SK-N-SH treated with all-trans-retinoic acid at 6 μM for 48 hours (cell line): Measurements from ENCODE around the gene ZFAND3.

Source experiments
- ATAC-seq: fragments of 200-7000 bp; cut with Tn5 transposase; 3 replicates; pipeline ENCODE4 v1.9.1; 2020; ENCODE audit warnings: mild to moderate bottlenecking, moderate library complexity
- ARNTL ChIP-seq: fragments of 450-650 bp; formaldehyde crosslinking; IDR thresholded peaks from 2 replicates; pipeline ENCODE4 v1.5.0; 2020; ENCODE audit warnings: low read depth, mild to moderate bottlenecking, moderate library complexity, borderline replicate concordance
- BACH2 ChIP-seq: fragments of 250-450 bp; sonication (Bioruptor Pico); IDR thresholded peaks from 2 replicates; pipeline ENCODE4 v1.9.0; 2021; ENCODE audit warnings: mild to moderate bottlenecking, borderline replicate concordance
- CREB5 ChIP-seq: fragments of 250-450 bp; sonication (Bioruptor Pico); IDR thresholded peaks from 2 replicates; pipeline ENCODE4 v1.5.1; 2020; ENCODE audit warnings: low read depth, mild to moderate bottlenecking, moderate library complexity
- CSDC2 ChIP-seq: fragments of 250-450 bp; sonication (Bioruptor Pico); IDR thresholded peaks from 2 replicates; pipeline ENCODE4 v1.5.0; 2020; ENCODE audit warnings: mild to moderate bottlenecking, moderate library complexity
- CSRNP3 ChIP-seq: fragments of 250-450 bp; sonication (Bioruptor Pico); IDR thresholded peaks from 2 replicates; pipeline ENCODE4 v1.5.1; 2021; ENCODE audit warnings: mild to moderate bottlenecking, moderate library complexity
- ESRRG ChIP-seq: fragments of 250-450 bp; sonication (Bioruptor Pico); IDR thresholded peaks from 2 replicates; pipeline ENCODE4 v1.6.1; 2021; ENCODE audit warnings: mild to moderate bottlenecking
- GLIS3 ChIP-seq: fragments of 250-450 bp; sonication (Bioruptor Pico); IDR thresholded peaks from 2 replicates; pipeline ENCODE4 v1.5.0; 2020; ENCODE audit warnings: mild to moderate bottlenecking, moderate library complexity
- OSR1 ChIP-seq: fragments of 250-450 bp; sonication (Bioruptor Pico); IDR thresholded peaks from 2 replicates; pipeline ENCODE4 v1.8.0; 2022; ENCODE audit warnings: moderate library complexity, mild to moderate bottlenecking, inconsistent platforms
- PATZ1 ChIP-seq: fragments of 250-450 bp; sonication (Bioruptor Pico); IDR thresholded peaks from 2 replicates; pipeline ENCODE4 v1.8.0; 2020; ENCODE audit warnings: mild to moderate bottlenecking, moderate library complexity, borderline replicate concordance
- PPARA ChIP-seq: fragments of 250-450 bp; sonication (Bioruptor Pico); IDR thresholded peaks from 2 replicates; pipeline ENCODE4 v1.5.0; 2020; ENCODE audit warnings: mild to moderate bottlenecking, borderline replicate concordance
- RARB ChIP-seq: fragments of 250-450 bp; sonication (Bioruptor Pico); IDR thresholded peaks from 2 replicates; pipeline ENCODE4 v1.8.0; 2021; ENCODE audit warnings: mild to moderate bottlenecking, moderate library complexity
- SNAI2 ChIP-seq: fragments of 250-450 bp; sonication (Bioruptor Pico); IDR thresholded peaks from 2 replicates; pipeline ENCODE4 v1.5.0; 2020; ENCODE audit warnings: mild to moderate bottlenecking, moderate library complexity
- TCF4 ChIP-seq: fragments of 250-450 bp; sonication (Bioruptor Pico); IDR thresholded peaks from 2 replicates; pipeline ENCODE4 v1.8.0; 2021; ENCODE audit warnings: mild to moderate bottlenecking, moderate library complexity, borderline replicate concordance
- TOX ChIP-seq: fragments of 250-450 bp; sonication (Bioruptor Pico); IDR thresholded peaks from 2 replicates; pipeline ENCODE4 v1.8.0; 2021; ENCODE audit warnings: mild to moderate bottlenecking, moderate library complexity, borderline replicate concordance
- TSHZ2 ChIP-seq: fragments of 250-450 bp; sonication (Bioruptor Pico); IDR thresholded peaks from 2 replicates; pipeline ENCODE4 v1.5.0; 2020; ENCODE audit warnings: mild to moderate bottlenecking, moderate library complexity
- ZC3H10 ChIP-seq: fragments of 250-450 bp; sonication (Bioruptor Pico); IDR thresholded peaks from 2 replicates; pipeline ENCODE4 v1.5.1; 2021; ENCODE audit warnings: mild to moderate bottlenecking, moderate library complexity
- ZFP3 ChIP-seq: fragments of 250-450 bp; sonication (Bioruptor Pico); IDR thresholded peaks from 2 replicates; pipeline ENCODE4 v1.5.0; 2020; ENCODE audit warnings: mild to moderate bottlenecking, moderate library complexity
- ZFP30 ChIP-seq: fragments of 450-650 bp; formaldehyde crosslinking; IDR thresholded peaks from 2 replicates; pipeline ENCODE4 v1.5.0; 2022; ENCODE audit warnings: mild to moderate bottlenecking, moderate library complexity
- ZNF565 ChIP-seq: fragments of 450-650 bp; formaldehyde crosslinking; conservative IDR thresholded peaks from 2 replicates; pipeline ENCODE4 v1.5.0; 2020; ENCODE audit warnings: low read depth, mild to moderate bottlenecking, moderate library complexity
- ZNF70 ChIP-seq: fragments of 450-650 bp; formaldehyde crosslinking; IDR thresholded peaks from 2 replicates; pipeline ENCODE4 v1.5.0; 2020; ENCODE audit warnings: mild to moderate bottlenecking, moderate library complexity
- ZNF8 ChIP-seq: fragments of 450-650 bp; formaldehyde crosslinking; IDR thresholded peaks from 2 replicates; pipeline ENCODE4 v1.5.0; 2020; ENCODE audit warnings: mild to moderate bottlenecking, moderate library complexity
- TF ChIP-seq, protein P1 (sequence below): fragments of 250-450 bp; sonication (Bioruptor Pico); IDR thresholded peaks from 2 replicates; pipeline ENCODE4 v1.8.0; 2021; ENCODE audit warnings: low read depth, mild to moderate bottlenecking, moderate library complexity, borderline replicate concordance

The ZFAND3 gene

GRCh38 chr6:38030380-38030779, 210.9 kb downstream of the ZFAND3 start:
- TF ChIP-seq CSDC2 (CRISPR knock-in tag) (no peak), ZC3H10 (CRISPR knock-in tag) (no peak), ARNTL (no peak), ZNF70 (no peak), GLIS3 (no peak), ZFP30 (CRISPR knock-in tag) (no peak), PATZ1 (CRISPR knock-in tag) (no peak), BACH2 (CRISPR knock-in tag) (no peak), ZNF8 (no peak), CSRNP3 (no peak)
- ATAC-seq: no peak

DNA sequence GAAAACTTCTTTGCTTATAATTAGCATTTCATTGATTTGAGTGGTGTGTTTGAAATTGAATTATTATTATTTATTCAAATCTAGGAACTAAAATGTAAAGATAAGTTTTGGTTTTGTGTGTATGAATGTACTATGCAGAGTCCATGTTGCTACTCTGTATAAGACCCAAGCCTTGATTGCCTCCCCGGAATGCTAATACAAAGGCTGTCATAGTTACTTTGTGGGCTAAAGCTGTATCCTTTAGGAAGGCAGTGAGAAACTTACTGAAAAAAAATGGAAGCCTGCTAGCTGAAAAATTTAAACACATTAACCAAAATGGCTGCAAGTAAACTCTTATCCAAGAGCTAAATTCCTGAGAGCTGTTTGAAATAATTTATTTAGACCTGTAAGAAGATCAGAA, 213.3 kb downstream of the ZFAND3 start:
- ATAC-seq: no peak
- TF ChIP-seq ZNF565 (CRISPR knock-in tag): no peak
- no peak for TF ChIP-seq TSHZ2 (CRISPR knock-in tag)

- ATAC-seq: no peak; the same call in 2 of the 3 replicates
- TF ChIP-seq ZC3H10 (CRISPR knock-in tag) (no peak), SNAI2 (CRISPR knock-in tag) (no peak), CREB5 (no peak), ZNF565 (CRISPR knock-in tag) (no peak), RARB (no peak), ZFP30 (CRISPR knock-in tag) (no peak), OSR1 (CRISPR knock-in tag) (no peak)
- TF ChIP-seq, all 23 proteins: peak for 0
Observed at GRCh38 chr6:38033442-38033982, 214.0 kb downstream of the ZFAND3 start.

- peak; percentile 66 for ATAC-seq
- no peak for TF ChIP-seq CSDC2 (CRISPR knock-in tag)
- TF ChIP-seq TOX (CRISPR knock-in tag): no peak
- no peak for TF ChIP-seq ESRRG (CRISPR knock-in tag)
- no peak for TF ChIP-seq ZFP3
- TF ChIP-seq TCF4 (CRISPR knock-in tag): no peak
- no peak for TF ChIP-seq PPARA (CRISPR knock-in tag)
- no peak for TF ChIP-seq RARB
- no peak for TF ChIP-seq BACH2 (CRISPR knock-in tag)
- TF ChIP-seq SNAI2 (CRISPR knock-in tag): no peak
- TF ChIP-seq ZNF565 (CRISPR knock-in tag): no peak
- no peak for TF ChIP-seq ZFP30 (CRISPR knock-in tag)
- TF ChIP-seq CREB5: no peak
- no peak for TF ChIP-seq ZNF8
- TF ChIP-seq, protein P1, sequence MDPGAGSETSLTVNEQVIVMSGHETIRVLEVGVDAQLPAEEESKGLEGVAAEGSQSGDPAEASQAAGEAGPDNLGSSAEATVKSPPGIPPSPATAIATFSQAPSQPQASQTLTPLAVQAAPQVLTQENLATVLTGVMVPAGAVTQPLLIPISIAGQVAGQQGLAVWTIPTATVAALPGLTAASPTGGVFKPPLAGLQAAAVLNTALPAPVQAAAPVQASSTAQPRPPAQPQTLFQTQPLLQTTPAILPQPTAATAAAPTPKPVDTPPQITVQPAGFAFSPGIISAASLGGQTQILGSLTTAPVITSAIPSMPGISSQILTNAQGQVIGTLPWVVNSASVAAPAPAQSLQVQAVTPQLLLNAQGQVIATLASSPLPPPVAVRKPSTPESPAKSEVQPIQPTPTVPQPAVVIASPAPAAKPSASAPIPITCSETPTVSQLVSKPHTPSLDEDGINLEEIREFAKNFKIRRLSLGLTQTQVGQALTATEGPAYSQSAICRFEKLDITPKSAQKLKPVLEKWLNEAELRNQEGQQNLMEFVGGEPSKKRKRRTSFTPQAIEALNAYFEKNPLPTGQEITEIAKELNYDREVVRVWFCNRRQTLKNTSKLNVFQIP (CRISPR knock-in tag): no peak
Observed at GRCh38 chr6:38034274-38034914, 214.9 kb downstream of the ZFAND3 start.
